Liver (tissue), 3 donors: ENCODE measurements around the gene WBP2.

Experiments used
- CTCF ChIP-seq: fragments of 150-350 bp; IDR thresholded peaks from 2 replicates; pipeline ENCODE4 v1.5.1; 2017; ENCODE audit warnings: improper control_type of control experiment, low read depth, low read length; ENCODE audit not compliant: missing input control
- EGR1 ChIP-seq, 2 donors: IDR thresholded peaks; 2 replicates each; pipeline ENCODE4 v1.6.1; 2016 to 2018; ENCODE audit warnings: antibody characterized with exemption in 2 of 2, low read depth in 2 of 2
- FOXA1 ChIP-seq: IDR thresholded peaks from 2 replicates; pipeline ENCODE4 v1.6.1; 2016; ENCODE audit warnings: antibody characterized with exemption
- JUND ChIP-seq, 2 donors: IDR thresholded peaks; 2 replicates each; pipeline ENCODE4 v1.6.1; 2016; ENCODE audit warnings: antibody characterized with exemption in 2 of 2
- RAD21 ChIP-seq, 2 donors: IDR thresholded peaks; 2 replicates each; pipeline ENCODE4 v1.6.1; 2016; ENCODE audit warnings: antibody characterized with exemption in 2 of 2, mild to moderate bottlenecking in 2 of 2
- SP1 ChIP-seq: IDR thresholded peaks from 2 replicates; pipeline ENCODE4 v1.6.1; 2018; ENCODE audit warnings: antibody characterized with exemption, mild to moderate bottlenecking
- TAF1 ChIP-seq: conservative IDR thresholded peaks from 2 replicates; pipeline ENCODE4 v1.6.1; 2016; ENCODE audit warnings: antibody characterized with exemption, mild to moderate bottlenecking
- TF ChIP-seq, protein P1 (sequence below): IDR thresholded peaks from 2 replicates; pipeline ENCODE4 v1.6.1; 2016; ENCODE audit warnings: antibody characterized with exemption, mild to moderate bottlenecking
- donor health status: healthy.
- donor health status: healthy.

DNA sequence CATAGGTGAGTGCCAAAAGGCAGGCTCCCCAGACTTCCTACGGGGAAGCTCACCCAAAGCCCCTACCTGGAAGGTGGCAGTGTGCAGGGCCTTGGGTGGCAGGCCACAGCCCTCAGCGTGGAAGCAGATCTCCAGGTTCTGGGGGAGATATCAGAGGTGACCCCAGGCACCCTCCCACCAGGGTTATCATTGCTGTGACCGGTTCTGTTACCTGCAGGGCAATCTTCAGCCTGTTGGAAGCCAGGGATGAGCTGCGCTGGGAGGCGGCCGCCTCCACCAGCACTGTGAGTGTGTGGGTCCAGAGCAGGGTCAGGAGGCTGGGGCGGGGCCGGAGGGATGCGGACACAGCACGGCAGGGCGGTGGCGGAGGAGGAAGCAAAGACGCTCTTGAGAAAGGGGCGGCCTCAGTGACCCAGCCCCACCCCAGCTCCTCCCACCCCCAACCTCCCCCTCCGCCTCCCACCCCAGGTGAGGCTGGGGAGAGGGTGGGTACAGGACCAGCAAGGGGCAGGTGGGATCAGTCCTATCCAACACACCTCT, 24.0 kb downstream of the WBP2 start:
- TF ChIP-seq CTCF = no peak
- no peak for TF ChIP-seq TAF1
- no peak for TF ChIP-seq JUND (IDR thresholded peaks at IDR 0.05)
- no peak for TF ChIP-seq EGR1 (IDR thresholded peaks at IDR 0.05; ENCODE audit: low read depth in 2 of 2)
- no peak for TF ChIP-seq RAD21 (IDR thresholded peaks at IDR 0.05)
- no peak for TF ChIP-seq SP1
- TF ChIP-seq, protein P1, sequence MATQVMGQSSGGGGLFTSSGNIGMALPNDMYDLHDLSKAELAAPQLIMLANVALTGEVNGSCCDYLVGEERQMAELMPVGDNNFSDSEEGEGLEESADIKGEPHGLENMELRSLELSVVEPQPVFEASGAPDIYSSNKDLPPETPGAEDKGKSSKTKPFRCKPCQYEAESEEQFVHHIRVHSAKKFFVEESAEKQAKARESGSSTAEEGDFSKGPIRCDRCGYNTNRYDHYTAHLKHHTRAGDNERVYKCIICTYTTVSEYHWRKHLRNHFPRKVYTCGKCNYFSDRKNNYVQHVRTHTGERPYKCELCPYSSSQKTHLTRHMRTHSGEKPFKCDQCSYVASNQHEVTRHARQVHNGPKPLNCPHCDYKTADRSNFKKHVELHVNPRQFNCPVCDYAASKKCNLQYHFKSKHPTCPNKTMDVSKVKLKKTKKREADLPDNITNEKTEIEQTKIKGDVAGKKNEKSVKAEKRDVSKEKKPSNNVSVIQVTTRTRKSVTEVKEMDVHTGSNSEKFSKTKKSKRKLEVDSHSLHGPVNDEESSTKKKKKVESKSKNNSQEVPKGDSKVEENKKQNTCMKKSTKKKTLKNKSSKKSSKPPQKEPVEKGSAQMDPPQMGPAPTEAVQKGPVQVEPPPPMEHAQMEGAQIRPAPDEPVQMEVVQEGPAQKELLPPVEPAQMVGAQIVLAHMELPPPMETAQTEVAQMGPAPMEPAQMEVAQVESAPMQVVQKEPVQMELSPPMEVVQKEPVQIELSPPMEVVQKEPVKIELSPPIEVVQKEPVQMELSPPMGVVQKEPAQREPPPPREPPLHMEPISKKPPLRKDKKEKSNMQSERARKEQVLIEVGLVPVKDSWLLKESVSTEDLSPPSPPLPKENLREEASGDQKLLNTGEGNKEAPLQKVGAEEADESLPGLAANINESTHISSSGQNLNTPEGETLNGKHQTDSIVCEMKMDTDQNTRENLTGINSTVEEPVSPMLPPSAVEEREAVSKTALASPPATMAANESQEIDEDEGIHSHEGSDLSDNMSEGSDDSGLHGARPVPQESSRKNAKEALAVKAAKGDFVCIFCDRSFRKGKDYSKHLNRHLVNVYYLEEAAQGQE = no peak
- no peak for TF ChIP-seq FOXA1
